GM19193 (cell line): ENCODE measurements around the gene THADA.

Experiments used
- POLR2A ChIP-seq: IDR thresholded peaks from 4 replicates; pipeline ENCODE4 v1.6.1; 2011; ENCODE audit not compliant: insufficient read depth, insufficient read length; ENCODE audit errors: extremely low read depth

Gene THADA

DNA sequence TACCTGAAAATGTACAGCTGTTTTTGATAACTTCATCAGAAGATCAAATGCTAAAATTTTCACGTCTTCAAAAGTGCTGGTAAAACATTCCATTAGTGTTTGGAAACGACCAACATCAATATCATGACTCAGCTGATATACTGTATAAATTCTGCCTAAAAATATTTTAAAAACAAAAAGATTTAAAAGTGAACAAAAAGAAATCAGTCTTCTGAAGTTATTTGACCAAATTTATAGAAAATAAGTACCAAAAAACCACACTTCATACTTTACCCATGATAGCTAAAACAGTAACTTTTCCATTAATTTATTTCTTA lies 35.6 kb downstream of the THADA start:
- TF ChIP-seq POLR2A, result no peak

GRCh38 chr2:43559391-43560230 lies 36.2 kb downstream of the THADA start:
- TF ChIP-seq POLR2A, result no peak

GRCh38 chr2:43557196-43557595 lies 38.6 kb downstream of the THADA start:
- no peak for TF ChIP-seq POLR2A

DNA sequence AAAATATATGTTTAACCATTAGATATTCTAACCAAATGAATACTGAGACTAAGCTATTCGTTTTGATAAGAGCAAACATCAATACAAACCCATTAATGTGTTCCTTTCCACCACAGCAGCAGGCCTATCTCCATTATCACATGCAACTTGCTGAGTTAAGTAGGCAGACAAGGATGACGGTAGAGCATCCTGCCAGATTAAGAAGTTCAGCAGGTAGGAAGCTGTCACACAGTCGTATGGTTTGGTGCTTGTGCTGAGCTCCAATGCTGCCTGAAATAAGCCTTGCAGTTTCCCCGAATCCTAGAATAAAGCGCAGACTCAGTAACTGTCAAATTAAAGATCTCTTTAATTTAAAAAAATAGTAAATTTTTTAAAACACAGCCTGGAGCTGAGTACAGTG lies 39.6 kb downstream of the THADA start:
- TF ChIP-seq POLR2A, result no peak

GRCh38 chr2:43553341-43553855 lies 42.4 kb downstream of the THADA start:
- TF ChIP-seq POLR2A, result no peak

DNA sequence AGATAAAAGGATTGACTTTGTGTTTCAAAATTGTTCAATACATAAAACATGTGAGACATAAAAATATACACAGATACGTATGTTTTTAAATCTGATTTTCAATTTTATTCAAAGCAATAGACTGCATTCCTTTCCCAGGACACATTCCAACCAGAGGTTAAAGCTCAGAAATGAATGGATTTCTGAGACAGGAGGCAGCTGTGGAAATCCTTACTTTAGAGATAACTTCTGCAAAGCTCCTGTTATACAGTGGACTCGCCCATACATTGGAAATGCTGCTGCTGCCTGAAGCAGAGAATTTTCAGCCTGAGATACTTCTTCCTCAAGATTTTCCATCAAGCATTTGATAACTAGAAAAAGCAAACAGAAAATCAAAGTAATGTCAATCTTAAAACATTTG lies 43.8 kb downstream of the THADA start:
- TF ChIP-seq POLR2A, result no peak

DNA sequence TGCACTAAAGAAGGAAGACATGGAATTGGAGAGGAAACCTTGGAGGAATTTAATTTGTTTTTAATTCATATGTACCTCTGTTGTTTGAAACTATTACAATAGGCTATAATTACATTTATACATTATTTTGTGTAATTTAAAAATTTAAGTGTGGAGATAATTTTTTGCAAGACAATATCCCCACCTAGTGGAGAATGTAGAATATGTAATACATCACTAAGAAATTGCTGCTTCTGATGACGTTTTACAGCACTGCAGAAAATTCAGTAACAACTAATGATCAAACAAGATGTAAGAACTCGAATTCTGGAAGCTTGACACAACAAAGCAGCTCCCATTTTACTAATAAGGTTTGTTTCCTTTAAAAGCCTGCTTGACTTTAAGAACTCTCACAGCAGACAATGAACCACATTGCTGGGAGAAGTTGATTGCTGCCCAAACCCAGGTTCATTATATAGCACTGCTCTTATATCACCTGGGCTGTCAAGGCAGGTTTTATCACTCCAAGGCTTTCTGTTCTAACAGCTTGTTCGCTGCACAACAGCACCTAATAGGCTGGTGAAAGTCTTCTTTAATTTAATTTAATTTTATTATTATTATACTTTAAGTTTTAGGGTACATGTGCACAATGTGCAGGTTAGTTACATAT lies 53.4 kb downstream of the THADA start:
- TF ChIP-seq POLR2A, result no peak

GRCh38 chr2:43541165-43541564 lies 54.7 kb downstream of the THADA start:
- TF ChIP-seq POLR2A, result no peak

GRCh38 chr2:43540021-43540779 lies 55.6 kb downstream of the THADA start:
- TF ChIP-seq POLR2A, result no peak

DNA sequence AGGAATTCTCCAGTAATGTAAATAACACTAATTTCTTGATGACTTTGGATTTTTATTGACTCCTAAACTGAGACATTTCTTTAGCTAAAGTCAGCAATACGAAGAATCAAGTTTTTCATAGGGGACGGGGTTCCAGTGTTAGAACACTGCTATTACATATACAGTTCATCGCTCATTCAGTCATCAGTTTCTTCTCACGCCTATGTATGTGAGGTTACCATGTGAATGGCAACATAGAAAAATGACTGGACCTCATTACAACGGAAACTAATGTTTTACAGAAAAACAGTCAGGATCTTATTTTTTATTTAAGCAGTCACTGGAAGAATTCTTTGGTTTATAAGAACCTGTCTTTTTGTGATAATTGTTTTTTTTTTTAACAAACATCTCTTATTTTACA lies 56.4 kb downstream of the THADA start:
- no peak for TF ChIP-seq POLR2A

GRCh38 chr2:43538034-43538670 lies 57.7 kb downstream of the THADA start:
- no peak for TF ChIP-seq POLR2A

- no peak for TF ChIP-seq POLR2A
Measured at GRCh38 chr2:43537137-43537536, 58.7 kb downstream of the THADA start.

DNA sequence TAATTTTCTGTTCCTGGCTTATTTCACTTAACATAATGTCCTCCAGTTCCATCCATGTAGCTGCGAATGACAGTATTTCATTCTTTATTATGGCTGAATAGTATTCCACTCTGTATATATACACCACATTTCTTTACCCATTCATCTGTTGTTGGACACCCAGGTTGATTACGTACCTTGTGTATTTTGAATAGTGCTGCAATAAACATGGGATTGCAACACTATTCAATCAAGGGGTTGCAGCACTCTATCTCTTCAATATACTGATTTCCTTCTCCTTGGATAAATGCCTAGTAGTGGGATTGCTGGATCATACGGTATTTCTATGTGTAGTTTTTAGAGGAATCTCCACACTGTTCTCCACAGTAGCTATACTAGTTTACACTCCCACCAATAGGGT lies 61.3 kb downstream of the THADA start:
- no peak for TF ChIP-seq POLR2A

DNA sequence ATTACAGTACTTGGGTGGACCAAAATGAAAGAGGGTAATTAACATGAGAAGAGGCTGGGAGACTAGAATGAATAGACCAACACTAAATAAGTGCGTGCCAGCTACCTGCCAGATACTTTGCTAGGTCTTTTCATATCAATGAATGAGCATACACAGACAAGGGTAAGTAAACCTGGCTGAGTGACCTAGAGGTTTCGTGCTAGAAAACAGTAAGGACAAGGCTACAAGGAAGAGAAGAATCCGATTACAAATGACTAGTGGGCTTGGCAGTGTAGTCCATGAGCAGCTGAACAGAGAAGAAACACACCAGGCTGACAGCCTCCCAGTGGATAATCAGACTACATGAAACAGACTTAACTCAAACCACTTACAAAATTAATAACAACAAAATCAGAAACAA lies 64.6 kb downstream of the THADA start:
- TF ChIP-seq POLR2A, result no peak

DNA sequence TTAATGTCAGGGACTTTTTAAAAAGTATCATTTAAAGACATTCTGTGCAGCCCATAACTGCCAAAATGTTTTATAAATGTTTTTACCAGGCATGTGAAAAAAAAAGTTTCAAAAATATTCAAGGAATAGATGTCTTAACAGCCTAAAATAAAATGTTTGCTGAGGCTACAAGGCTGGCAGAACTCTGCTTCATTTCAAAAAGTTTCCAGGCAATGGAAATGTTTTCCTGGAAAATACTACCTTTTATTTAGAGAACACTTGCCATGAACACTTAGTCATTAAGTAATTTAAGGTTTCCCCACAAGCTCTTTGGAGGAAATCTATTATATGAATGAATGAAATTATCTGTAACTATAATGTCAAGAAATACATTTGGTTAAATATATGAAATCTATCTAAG lies 68.8 kb downstream of the THADA start:
- no peak for TF ChIP-seq POLR2A
